ENCODE data around the gene TSC22D1.

GRCh38 chr13:44546164-44546563, 30.0 kb downstream of the TSC22D1 start:
- no peak for TF ChIP-seq CTCF (conservative IDR thresholded peaks at IDR 0.05; ENCODE audit: low read length)
- TF ChIP-seq EZH2phosphoT487 (IDR thresholded peaks at IDR 0.05; ENCODE audit: borderline replicate concordance), result no peak
